GM13976 (cell line): ENCODE measurements around the gene LTB4R.

Source experiments
- DNase-seq: peaks from one replicate; pipeline ENCODE4 v3.0.0; 2012; ENCODE audit warnings: low spot score
- in situ Hi-C: fragments of 300-500 bp; cut with MboI; formaldehyde crosslinking; loops from one replicate; pipeline ENCODE4 v1.12.0; 2022; ENCODE audit warnings: low sequenced_read_pairs, mixed read lengths, inconsistent platforms; ENCODE audit not compliant: unreplicated experiment
- TF ChIP-seq, protein P1 (sequence below): IDR thresholded peaks from 2 replicates; pipeline ENCODE4 v1.5.1; 2012; ENCODE audit warnings: borderline replicate concordance, mild to moderate bottlenecking; ENCODE audit not compliant: insufficient read depth; ENCODE audit errors: extremely low read depth, missing control alignments, control extremely low read depth

LTB4R gene

DNA sequence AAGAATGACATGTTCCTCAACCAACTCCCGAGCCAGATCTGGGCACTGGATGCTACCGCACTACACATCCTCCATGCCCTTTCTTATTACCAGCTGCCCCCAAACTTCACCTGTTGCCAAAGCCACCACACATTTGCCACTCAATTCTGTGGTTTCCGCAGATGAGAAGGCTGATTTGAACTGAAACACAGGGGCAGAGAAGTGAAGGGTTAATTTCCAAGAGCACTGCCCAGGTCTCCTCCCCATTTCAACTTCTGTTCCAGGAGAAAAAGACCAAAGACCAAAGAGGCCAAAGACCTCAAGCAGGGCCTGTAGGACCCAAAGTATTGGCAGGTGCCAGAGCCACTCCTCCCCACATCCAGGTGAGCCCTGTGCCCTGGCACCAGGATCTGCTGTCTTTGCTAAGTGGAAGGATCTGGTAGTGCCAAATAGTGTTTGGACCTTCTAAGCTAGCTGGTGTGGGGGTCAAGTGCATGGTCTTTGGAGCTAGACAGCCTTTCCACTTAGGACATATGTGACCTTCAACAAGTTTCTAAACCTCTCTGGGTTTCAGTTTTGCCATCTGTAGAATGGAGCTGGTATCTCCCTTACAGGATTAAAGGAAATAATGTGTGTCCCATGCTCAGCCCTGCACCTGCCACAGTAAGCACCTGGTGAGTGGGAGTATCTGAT, 19.7 kb upstream of the LTB4R start:
- in situ Hi-C loops: no loop called here
- DNase-seq: no peak
- TF ChIP-seq, protein P1, sequence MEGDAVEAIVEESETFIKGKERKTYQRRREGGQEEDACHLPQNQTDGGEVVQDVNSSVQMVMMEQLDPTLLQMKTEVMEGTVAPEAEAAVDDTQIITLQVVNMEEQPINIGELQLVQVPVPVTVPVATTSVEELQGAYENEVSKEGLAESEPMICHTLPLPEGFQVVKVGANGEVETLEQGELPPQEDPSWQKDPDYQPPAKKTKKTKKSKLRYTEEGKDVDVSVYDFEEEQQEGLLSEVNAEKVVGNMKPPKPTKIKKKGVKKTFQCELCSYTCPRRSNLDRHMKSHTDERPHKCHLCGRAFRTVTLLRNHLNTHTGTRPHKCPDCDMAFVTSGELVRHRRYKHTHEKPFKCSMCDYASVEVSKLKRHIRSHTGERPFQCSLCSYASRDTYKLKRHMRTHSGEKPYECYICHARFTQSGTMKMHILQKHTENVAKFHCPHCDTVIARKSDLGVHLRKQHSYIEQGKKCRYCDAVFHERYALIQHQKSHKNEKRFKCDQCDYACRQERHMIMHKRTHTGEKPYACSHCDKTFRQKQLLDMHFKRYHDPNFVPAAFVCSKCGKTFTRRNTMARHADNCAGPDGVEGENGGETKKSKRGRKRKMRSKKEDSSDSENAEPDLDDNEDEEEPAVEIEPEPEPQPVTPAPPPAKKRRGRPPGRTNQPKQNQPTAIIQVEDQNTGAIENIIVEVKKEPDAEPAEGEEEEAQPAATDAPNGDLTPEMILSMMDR: no peak

DNA sequence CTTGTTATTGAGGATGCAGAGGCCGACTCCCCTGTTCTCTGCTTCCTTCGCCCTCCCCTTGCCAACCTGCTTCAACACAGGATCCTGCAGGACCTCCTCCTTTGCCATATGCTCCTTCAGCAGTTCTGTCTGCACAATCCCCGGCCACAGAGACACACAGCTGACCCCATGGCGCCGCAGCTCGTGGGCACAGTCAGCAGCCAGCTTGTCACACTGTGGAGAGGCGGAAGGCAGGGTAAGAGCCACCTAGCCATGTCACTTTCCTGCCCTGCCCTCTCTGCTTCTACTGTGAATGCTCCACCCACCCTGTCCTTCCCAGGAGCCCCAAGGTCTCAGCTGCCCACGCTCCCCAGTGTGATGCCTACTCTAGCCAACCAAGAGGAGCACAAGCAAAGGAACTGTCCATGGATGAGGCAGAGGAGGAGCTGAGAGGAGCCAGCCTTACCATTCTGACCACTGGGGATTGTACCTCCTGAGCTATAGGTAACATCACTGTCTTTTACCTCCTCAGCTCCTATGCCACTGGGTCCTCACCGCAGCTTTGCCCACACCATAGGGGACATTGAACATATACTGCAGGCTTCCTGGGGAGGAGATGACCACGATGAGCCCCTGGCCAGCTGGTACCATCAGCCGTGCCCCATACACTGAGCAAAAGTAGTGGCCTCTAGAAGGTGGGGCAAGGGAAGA, 19.0 kb upstream of the LTB4R start:
- in situ Hi-C loops: no loop called here
- DNase-seq: no peak
- TF ChIP-seq, protein P1: no peak

- DNase-seq: no peak
- TF ChIP-seq, protein P1: no peak
- in situ Hi-C loops: no loop called here
These were observed 17.8 kb upstream of the LTB4R start for GRCh38 chr14:24293525-24293924.

DNA sequence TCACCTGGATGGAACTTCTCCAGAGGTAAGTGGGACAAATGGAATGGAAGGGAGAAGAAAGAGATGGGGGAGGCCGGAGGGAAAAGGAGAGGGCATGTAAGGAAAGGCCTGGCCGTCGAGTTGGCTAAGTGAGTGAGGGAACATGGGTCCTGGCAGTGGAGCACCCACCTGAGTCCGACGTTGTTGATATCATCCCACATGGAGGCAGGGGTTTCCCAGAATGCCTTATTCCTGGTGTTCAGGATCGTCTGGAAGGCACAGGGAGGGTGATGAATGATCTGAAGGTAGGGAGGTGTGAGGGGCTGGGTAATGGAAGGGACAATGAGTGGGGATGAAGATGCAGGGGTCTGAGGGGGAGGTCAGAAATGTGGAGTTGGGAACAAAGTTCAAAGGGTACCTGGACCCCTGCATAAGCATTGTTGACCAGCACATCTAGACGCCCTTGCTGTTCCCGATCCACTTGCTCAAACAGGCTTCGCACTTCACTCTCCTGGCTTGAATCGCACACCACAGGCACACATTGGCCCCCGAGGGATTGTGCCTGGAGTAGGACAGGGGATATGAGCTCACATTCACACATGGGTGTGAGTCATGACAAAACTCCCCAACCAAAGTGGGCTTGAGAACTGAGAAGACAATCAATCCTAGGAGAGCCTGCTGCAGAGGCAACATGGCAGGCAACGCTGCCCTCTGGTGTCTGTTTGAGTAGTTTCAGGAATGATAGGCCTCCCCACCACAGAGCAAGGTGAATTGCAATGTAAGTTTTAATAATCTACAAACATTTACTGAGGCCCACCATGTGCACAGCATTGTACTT, 14.8 kb upstream of the LTB4R start:
- TF ChIP-seq, protein P1: peak; percentile 61
- DNase-seq: peak; percentile 82
- in situ Hi-C loops: no loop called here

GRCh38 chr14:24297190-24297964, 13.9 kb upstream of the LTB4R start:
- TF ChIP-seq, protein P1: peak; percentile 41
- in situ Hi-C loops: no loop called here
- DNase-seq: no peak

GRCh38 chr14:24298892-24299254, 12.4 kb upstream of the LTB4R start:
- DNase-seq: no peak
- in situ Hi-C loops: no loop called here
- TF ChIP-seq, protein P1: no peak
